Measurements from ENCODE around the gene LRRC28. TPM values are rescaled to one million over a fixed set of nuclear protein-coding genes. Genes with fewer than 3 reads are reported as not detected.

Gene LRRC28
- total RNA-seq, 1 donor from 2014 or later, result 20.3 TPM

DNA sequence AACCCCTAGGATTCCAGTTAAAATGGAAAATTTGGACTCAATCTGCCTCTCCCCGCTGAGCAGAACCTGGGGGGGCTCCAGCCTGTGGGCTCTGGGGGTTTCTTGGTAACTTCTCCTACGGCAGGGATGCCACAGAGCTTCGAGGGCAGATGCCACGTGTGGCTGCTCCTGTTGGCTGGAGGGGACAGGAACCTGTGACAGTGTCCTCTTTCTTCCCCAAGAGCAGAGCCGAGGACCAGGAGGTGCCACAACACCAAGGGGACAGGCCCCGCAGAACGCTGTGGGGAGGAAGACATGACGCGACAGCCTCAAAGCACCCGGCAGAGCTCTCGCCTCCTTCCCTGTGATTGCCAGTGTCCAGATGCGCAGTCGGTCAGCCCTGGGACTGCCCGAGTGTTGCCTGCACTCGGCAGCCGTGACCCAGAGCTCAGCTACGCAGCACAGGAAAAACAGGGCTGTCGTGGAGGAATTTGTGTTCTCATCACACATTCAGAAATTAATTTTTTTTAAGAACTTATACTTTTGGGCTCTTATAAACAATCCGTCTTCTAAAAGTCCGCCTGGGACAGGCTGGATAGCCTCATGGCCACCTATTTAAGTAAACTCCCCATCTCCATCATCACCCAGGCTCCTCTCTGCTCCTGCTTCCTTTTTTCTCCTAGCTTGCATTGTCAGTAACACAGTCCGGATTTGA is 182.6 kb downstream of the LRRC28 start:
- DNase-seq, result peak; percentile 61
- Histone ChIP-seq H3K4me3 (no peak overlapping the region), H3K9me3 (no peaks in the 10 kb centered on the region), H3K36me3 (no peaks in the 10 kb centered on the region), H3K4me1 (peaks cover 40% of the 10 kb centered on the region), H3K27ac (peak overlapping the region; percentile 51), H3K27me3 (no peaks in the 10 kb centered on the region)
- intact Hi-C loops (cut with DNase I), result no loop called here
- ATAC-seq, result no peak
- TF ChIP-seq, protein P1, sequence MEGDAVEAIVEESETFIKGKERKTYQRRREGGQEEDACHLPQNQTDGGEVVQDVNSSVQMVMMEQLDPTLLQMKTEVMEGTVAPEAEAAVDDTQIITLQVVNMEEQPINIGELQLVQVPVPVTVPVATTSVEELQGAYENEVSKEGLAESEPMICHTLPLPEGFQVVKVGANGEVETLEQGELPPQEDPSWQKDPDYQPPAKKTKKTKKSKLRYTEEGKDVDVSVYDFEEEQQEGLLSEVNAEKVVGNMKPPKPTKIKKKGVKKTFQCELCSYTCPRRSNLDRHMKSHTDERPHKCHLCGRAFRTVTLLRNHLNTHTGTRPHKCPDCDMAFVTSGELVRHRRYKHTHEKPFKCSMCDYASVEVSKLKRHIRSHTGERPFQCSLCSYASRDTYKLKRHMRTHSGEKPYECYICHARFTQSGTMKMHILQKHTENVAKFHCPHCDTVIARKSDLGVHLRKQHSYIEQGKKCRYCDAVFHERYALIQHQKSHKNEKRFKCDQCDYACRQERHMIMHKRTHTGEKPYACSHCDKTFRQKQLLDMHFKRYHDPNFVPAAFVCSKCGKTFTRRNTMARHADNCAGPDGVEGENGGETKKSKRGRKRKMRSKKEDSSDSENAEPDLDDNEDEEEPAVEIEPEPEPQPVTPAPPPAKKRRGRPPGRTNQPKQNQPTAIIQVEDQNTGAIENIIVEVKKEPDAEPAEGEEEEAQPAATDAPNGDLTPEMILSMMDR (IDR thresholded peaks at IDR 0.05), result no peak

DNA sequence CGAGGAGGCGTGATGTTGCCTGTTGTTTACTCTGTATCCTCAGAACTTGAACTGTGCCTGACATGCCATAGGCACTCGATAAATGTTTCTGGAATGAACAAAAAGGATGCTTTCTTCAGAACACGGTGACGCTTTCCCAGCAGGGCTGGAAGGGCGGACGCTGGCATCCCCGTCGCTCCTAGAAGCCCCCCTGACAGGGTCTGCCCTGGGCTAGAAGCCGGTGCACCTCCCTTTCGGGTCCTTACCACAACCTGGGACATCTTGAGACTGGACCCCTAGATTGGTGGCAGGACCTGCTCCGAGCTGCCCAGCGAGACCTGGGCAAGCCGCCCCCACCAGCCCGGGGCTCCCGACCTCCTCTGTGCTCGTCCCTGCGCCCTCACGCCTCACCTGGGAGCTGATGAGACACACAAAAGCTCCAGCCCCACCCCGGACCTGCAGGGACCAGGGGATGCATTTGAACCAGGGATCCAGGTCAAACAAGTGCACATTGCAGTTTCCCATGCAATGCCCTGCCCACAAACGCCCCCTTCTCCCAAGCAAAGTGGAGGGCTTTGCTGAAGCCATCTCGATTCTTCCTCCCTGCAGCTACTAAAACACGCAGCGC is 183.3 kb downstream of the LRRC28 start:
- DNase-seq, result peak; percentile 50
- H3K36me3 ChIP-seq, result no peaks in the 10 kb centered on the region
- peaks cover 40% of the 10 kb centered on the region for H3K4me1 ChIP-seq
- intact Hi-C loops (cut with DNase I), result no loop called here
- H3K4me3 ChIP-seq, result no peak overlapping the region
- no peak for ATAC-seq
- TF ChIP-seq, protein P1 (IDR thresholded peaks at IDR 0.05), result no peak
- H3K27ac ChIP-seq, result no peak overlapping the region
- H3K27me3 ChIP-seq, result no peaks in the 10 kb centered on the region
- no peaks in the 10 kb centered on the region for H3K9me3 ChIP-seq

DNA sequence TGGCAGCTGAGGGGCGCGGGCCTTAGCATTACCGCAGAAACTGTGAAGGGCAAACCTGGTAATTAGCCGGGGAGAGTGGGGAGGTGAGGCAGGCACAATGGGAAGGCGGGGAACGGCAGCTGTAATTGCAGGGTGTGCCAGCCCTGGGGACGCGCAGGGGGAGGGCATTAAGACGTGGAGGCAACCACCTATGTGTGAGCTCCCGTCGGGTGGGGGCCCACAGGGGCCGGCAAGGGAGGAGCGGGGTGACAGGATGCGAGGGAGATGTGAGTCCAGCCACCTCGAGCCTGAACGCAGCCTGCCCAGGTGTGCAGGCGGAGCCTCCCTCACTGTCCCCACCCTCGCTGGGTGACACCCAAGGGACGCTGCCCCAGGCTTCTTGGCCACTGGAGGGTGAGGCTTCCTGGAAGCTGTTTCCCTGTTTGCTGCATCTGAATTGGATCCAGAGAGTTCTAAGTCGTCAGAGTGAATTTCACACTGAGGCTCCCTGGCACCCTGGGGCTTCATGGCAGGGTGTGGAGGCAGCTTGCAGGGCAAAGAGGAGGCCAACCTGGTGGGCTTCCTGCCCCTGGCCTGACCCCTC is 183.9 kb downstream of the LRRC28 start:
- H3K27ac ChIP-seq, result peak overlapping the region; percentile 51
- ATAC-seq, result peak; percentile 56
- TF ChIP-seq, protein P1 (IDR thresholded peaks at IDR 0.05), result no peak

DNA sequence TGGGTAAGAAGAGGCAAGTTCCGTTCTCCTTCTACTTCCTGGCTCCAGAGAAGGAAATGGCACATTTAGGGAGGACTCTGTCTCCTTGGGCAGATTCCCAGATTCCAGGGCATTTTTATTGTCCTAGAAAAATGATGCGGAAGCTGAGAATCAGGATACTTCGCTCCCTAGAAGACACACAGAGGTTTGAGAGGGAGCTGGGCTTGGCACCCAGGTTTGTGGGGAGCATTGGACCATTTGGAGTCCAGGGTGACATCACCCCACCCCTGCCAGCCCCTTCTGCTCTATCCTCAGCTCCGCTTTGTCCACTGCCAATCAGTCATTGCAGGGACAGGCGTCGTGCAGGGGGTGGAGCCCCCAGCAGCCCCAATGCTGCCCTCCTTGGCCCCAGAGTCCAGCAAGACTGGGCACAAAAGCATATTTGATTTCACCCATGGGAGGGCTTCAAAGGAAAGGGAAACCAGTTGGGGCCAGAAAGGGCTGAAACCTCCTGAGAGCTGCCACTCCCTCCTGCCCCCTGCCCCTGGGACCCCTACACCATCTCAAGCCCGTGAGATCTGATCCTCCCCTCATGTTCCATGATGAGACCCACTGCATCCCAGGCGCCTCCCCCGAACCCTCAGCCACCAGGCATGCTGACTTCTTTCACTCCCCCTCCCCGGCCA is 184.7 kb downstream of the LRRC28 start:
- peaks cover 42% of the 10 kb centered on the region for H3K4me1 ChIP-seq
- no peak for DNase-seq
- no peak for ATAC-seq
- H3K27ac ChIP-seq, result peak overlapping the region; percentile 51
- H3K27me3 ChIP-seq, result no peaks in the 10 kb centered on the region
- H3K36me3 ChIP-seq, result no peaks in the 10 kb centered on the region
- intact Hi-C loops (cut with DNase I), result no loop called here
- TF ChIP-seq, protein P1 (IDR thresholded peaks at IDR 0.05), result no peak
- no peaks in the 10 kb centered on the region for H3K9me3 ChIP-seq
- H3K4me3 ChIP-seq, result no peak overlapping the region

More for the DNA sequence above, 183.9 kb downstream of the LRRC28 start:
- H3K27me3 ChIP-seq, result no peaks in the 10 kb centered on the region
- intact Hi-C loops (cut with DNase I), result no loop called here
- peak; percentile 71 for DNase-seq
- no peaks in the 10 kb centered on the region for H3K9me3 ChIP-seq
- no peaks in the 10 kb centered on the region for H3K36me3 ChIP-seq
- H3K4me1 ChIP-seq, result peaks cover 40% of the 10 kb centered on the region
- no peak overlapping the region for H3K4me3 ChIP-seq

DNA sequence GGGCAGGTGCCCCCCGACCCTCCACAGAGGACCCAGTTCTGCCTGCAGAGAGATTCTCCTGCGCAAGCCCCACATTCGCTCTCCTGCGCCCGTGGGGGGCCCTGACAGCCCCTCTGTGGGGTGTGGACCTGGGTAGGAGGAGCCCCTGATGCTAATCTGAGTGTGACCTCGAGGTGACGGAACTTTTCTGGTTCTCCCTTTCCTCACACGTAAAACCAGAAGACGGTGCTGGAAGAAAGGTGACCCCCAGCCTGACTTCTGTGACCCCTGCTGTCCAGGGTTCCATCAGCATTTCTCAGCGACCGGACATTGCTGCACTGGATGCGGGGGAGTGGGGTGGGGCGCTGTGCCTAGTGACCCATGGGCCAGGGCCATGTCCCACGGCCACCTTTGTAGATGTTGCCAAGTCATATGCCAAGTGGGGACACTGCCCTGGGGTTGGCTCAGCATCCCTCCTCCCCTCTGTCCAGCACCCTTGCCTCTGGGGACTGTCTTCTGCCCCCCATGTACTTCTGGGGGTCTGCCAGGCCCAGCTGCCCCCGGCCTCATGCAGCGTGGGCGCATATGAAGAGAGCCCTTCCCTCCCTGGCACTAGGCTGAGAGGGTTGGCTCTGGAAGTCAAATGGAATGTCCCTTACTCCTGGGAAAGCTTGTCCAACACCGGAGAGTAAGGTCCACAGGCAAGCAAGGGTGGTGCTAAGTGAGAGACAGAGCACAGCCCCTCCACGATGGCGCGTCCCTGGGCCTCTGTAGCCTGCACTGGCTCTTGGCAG is 185.4 kb downstream of the LRRC28 start:
- H3K27me3 ChIP-seq, result no peaks in the 10 kb centered on the region
- H3K36me3 ChIP-seq, result no peaks in the 10 kb centered on the region
- no peak for ATAC-seq
- no peak overlapping the region for H3K27ac ChIP-seq
- no peaks in the 10 kb centered on the region for H3K9me3 ChIP-seq
- peaks cover 46% of the 10 kb centered on the region for H3K4me1 ChIP-seq
- peak; percentile 60 for DNase-seq
- H3K4me3 ChIP-seq, result no peak overlapping the region
- intact Hi-C loops (cut with DNase I), result no loop called here
- TF ChIP-seq, protein P1 (IDR thresholded peaks at IDR 0.05), result no peak
